Measurements from ENCODE around the gene AFMID. TPM values are rescaled to one million over a fixed set of nuclear protein-coding genes. Genes with fewer than 3 reads are reported as not detected.

The AFMID gene
- total and polyA plus RNA-seq, 2 of the 13 experiments (the other 11 are each of a cell fraction or from before 2014, with no cell fraction given): 249 to 270 TPM

GRCh38 chr17:78249074-78249817 is 62.1 kb downstream of the AFMID start:
- FAIRE-seq: no peak
- H3K4me1 ChIP-seq (ENCODE audit: insufficient read depth, low read length): peaks cover 56% of the 10 kb centered on the region
- CTCF ChIA-PET (ENCODE audit: low intra/inter-chr PET ratio, low total read pairs): interaction anchor here (2.0 kb wide), 1 partner anchor 136 kb away, joined by 13 read pairs; no protein-coding TSS in a partner anchor
- no peak for TF ChIP-seq CEBPG (CRISPR knock-in tag; IDR thresholded peaks at IDR 0.05)
- TF ChIP-seq ATAD3A (CRISPR knock-in tag; IDR thresholded peaks at IDR 0.05): 0 out of 2 replicates have a peak, but pooled peaks have one; percentile 7
- TF ChIP-seq TCF12 (IDR thresholded peaks at IDR 0.05): no peak
- no peak for TF ChIP-seq TCF12 (CRISPR knock-in tag; IDR thresholded peaks at IDR 0.05)
- peak; percentile 12 for TF ChIP-seq HNRNPLL (IDR thresholded peaks at IDR 0.05; ENCODE audit: low read depth, low read length, poor library complexity, severe bottlenecking)
- 0 out of 2 replicates have a peak, but pooled peaks have one; percentile 11 for TF ChIP-seq KDM2A (CRISPR knock-in tag; IDR thresholded peaks at IDR 0.05; ENCODE audit: borderline replicate concordance, low read depth)
- 0 out of 2 replicates have a peak, but pooled peaks have one; percentile 19 for TF ChIP-seq TFAP4 (IDR thresholded peaks at IDR 0.05; ENCODE audit: borderline replicate concordance, low read depth)
- TF ChIP-seq DNMT3B (CRISPR knock-in tag; conservative IDR thresholded peaks at IDR 0.05): no peak
- TF ChIP-seq, protein P1, sequence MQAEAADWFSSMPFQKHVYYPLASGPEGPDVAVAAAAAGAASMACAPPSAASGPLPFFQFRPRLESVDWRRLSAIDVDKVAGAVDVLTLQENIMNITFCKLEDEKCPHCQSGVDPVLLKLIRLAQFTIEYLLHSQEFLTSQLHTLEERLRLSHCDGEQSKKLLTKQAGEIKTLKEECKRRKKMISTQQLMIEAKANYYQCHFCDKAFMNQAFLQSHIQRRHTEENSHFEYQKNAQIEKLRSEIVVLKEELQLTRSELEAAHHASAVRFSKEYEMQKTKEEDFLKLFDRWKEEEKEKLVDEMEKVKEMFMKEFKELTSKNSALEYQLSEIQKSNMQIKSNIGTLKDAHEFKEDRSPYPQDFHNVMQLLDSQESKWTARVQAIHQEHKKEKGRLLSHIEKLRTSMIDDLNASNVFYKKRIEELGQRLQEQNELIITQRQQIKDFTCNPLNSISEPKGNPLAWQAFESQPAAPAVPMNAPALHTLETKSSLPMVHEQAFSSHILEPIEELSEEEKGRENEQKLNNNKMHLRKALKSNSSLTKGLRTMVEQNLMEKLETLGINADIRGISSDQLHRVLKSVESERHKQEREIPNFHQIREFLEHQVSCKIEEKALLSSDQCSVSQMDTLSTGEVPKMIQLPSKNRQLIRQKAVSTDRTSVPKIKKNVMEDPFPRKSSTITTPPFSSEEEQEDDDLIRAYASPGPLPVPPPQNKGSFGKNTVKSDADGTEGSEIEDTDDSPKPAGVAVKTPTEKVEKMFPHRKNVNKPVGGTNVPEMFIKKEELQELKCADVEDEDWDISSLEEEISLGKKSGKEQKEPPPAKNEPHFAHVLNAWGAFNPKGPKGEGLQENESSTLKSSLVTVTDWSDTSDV (CRISPR knock-in tag; IDR thresholded peaks at IDR 0.05): no peak
- no peak for TF ChIP-seq BORCS8-MEF2B (CRISPR knock-in tag; IDR thresholded peaks at IDR 0.05)
- TF ChIP-seq ATF7-NPFF (CRISPR knock-in tag; IDR thresholded peaks at IDR 0.05; ENCODE audit: low read depth): no peak
- no peak for TF ChIP-seq ZNF354B (CRISPR knock-in tag; IDR thresholded peaks at IDR 0.05)
- no peak for TF ChIP-seq KDM6A (CRISPR knock-in tag; IDR thresholded peaks at IDR 0.05; ENCODE audit: low read depth)
- no peak for TF ChIP-seq NFIB (CRISPR knock-in tag; IDR thresholded peaks at IDR 0.05; ENCODE audit: borderline replicate concordance)
- TF ChIP-seq, protein P2, sequence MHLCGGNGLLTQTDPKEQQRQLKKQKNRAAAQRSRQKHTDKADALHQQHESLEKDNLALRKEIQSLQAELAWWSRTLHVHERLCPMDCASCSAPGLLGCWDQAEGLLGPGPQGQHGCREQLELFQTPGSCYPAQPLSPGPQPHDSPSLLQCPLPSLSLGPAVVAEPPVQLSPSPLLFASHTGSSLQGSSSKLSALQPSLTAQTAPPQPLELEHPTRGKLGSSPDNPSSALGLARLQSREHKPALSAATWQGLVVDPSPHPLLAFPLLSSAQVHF (CRISPR knock-in tag; IDR thresholded peaks at IDR 0.05): 0 out of 2 replicates have a peak, but pooled peaks have one; percentile 4
- TF ChIP-seq ZSCAN20 (CRISPR knock-in tag; IDR thresholded peaks at IDR 0.05; ENCODE audit: borderline replicate concordance): no peak
- TF ChIP-seq, protein P3, sequence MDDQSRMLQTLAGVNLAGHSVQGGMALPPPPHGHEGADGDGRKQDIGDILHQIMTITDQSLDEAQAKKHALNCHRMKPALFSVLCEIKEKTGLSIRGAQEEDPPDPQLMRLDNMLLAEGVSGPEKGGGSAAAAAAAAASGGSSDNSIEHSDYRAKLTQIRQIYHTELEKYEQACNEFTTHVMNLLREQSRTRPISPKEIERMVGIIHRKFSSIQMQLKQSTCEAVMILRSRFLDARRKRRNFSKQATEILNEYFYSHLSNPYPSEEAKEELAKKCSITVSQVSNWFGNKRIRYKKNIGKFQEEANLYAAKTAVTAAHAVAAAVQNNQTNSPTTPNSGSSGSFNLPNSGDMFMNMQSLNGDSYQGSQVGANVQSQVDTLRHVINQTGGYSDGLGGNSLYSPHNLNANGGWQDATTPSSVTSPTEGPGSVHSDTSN (CRISPR knock-in tag; IDR thresholded peaks at IDR 0.05; ENCODE audit: borderline replicate concordance): no peak
- TF ChIP-seq KLF11 (CRISPR knock-in tag; IDR thresholded peaks at IDR 0.05): no peak
- TF ChIP-seq ZFP90 (CRISPR knock-in tag; IDR thresholded peaks at IDR 0.05; ENCODE audit: borderline replicate concordance): no peak

More at GRCh38 chr17:78249074-78249817, 62.1 kb downstream of the AFMID start:
- Histone ChIP-seq H3K27ac (ENCODE audit: extremely low read length, insufficient read depth, low read length) (no peak overlapping the region), H3K27me3 (ENCODE audit: control insufficient read depth in 1 of 2, insufficient read depth in 2 of 2, low read length in 2 of 2) (peaks cover 0 to 4% of the 10 kb centered on the region in 2 experiments; a peak in 1 of 5 replicates), H3K4me2 (ENCODE audit: low read depth, low read length) (peak overlapping the region; percentile 30), H3K9me3 (ENCODE audit: low read length) (no peaks in the 10 kb centered on the region), H3K36me3 (replicated peaks in 1 of 2; ENCODE audit: control insufficient read depth in 1 of 2, insufficient read depth in 2 of 2, low read length in 2 of 2) (no peaks in the 10 kb centered on the region), H3K79me2 (ENCODE audit: insufficient read depth, low read length) (no peaks in the 10 kb centered on the region), H4K20me1 (ENCODE audit: insufficient read depth, low read length) (no peaks in the 10 kb centered on the region), H3K9ac (ENCODE audit: insufficient read depth, low read depth, low read length) (no peak overlapping the region), H3K4me3 (replicated peaks in 1 of 3; ENCODE audit: insufficient read depth in 1 of 3, low read depth in 2 of 3, low read length in 3 of 3) (no peak overlapping the region; a peak in 1 of 6 replicates), H2AFZ (ENCODE audit: low read length) (no peak overlapping the region)
- WGBS (ENCODE audit: low lambda C conversion rate): 62% methylated on average over 8 of the region's 16 CpGs
- no TSS peak for BruUV-seq (replicated peaks)
- POLR2A ChIA-PET: no interaction called here
- in situ Hi-C loops (cut with HindIII; ENCODE audit: extremely low pct_ligation_motif_present, low pct_unique_long_range_greater_than_20kb): no loop called here
- ATAC-seq (peak; percentile 1; the same call in 1 of the 3 replicates), DNase-seq (ENCODE audit: low spot score) (no peak)
- intact Hi-C loops (cut with micrococcal nuclease; ENCODE audit: unreplicated experiment): loop anchor here (10.0 kb wide), 1 partner anchor 1016 kb away; no protein-coding TSS in a partner anchor

Data from HepG2 (cell line).